Measurements from ENCODE around the gene AGER.
"Not testable (repeated sequence)": the region's sequence is repeated elsewhere in the genome, so short reads cannot be mapped to it uniquely, and the experiment has no call there.

The AGER gene

DNA sequence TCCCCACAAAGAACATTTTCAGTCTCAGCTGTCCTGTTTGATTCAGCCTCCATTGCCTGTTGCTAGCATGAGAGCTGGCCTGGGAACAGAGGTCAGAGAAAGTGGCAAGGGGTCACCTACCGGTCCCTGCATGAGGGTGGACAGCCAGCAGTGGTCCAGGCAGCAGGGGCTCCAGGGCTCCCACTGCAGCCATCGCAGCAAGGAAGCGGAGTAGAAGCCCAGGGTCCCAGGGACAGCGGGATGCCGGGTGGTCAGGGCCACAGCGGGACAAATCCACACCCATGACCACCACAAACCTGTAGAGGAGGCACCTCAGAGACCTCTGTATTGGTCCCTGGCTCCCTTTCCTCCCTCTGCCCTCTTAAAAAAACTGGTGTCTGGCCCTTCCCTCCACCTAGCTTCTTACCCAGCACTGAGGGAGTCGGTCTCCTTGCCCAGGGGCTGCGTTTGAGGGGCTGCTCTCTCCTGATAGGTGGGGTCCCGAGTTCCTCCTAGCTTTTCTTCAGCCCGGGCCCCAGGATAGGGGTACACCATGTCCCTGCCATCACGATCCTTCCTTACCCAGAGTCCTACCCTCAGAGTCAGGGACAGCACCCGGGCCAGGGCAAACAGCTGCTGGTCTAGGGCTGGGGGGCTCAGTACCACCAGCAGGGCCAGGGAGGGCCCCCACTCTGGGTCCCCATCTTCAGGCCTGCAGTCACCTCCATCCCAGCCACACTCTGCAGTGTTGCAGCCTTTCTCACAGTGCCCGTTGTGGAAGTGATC is 16.8 kb upstream of the AGER start:
- DNase-seq = no peak

DNA sequence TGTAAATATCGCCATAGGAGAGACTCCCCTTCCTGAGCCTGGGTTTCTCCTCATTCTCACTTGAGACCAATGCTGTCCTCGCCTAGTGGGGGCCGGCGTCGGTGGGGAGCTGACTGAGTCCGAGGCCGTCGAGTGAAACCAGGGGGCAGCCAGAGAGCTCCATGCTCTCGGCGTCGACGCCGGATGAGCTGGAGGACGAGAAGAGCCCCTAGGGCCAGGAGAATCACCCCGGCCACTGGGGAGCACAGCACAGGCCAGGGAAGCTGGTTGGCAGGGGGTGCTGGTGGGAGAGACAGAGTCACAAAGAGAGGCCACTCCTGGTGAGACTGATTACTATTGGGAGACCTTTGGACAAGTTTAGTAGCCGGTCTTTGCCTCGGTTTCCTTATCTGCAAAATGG is 14.8 kb upstream of the AGER start:
- no peak for DNase-seq

GRCh38 chr6:32198345-32198696 is 14.3 kb upstream of the AGER start:
- DNase-seq = no peak

DNA sequence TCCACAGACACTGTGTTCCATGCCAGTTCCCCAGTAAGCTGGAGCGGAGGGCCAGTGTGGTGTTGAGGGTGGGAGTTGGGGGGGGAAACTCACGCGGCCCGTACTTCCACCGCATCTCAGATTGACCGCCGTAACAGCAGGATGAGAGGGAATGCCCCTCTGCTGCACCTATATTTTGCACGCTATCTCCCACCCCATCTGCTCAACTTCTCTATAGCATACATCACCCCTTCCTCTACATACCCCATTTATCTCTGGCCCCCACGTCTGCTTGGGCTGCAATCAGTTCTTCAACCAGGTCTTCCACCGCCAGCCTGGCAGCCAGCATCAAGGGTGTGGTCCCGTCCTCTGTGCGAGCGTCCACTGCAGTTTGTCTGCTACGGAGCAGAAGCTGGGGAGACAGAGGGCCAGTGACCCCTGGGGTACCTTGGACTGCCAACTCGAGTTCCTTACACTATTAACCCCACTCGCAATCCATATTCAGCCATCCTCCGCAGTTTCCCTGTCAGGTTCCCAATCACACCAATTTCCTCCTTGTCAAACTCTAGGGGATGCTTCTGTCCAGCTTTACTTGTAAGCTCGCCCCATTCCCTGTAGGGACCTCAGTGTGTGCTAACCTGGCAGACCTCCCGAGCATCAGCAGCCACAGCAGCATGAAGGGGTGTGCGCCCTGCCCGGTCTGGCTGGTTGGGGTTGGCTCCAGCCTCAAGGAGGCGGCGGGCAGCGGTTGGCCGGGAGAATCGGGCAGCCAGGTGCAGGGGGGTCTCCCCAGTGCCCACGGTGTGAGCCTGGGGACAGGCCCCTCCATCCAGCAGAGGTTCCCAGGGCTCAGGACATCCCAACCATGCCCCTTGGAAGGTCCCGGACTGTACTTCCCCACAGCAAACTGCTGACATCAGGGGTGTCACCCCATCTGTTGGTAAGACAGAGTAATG is 12.9 kb upstream of the AGER start:
- peak in 28 of 56 donors; percentile 21 to 71 (median 50) for DNase-seq

DNA sequence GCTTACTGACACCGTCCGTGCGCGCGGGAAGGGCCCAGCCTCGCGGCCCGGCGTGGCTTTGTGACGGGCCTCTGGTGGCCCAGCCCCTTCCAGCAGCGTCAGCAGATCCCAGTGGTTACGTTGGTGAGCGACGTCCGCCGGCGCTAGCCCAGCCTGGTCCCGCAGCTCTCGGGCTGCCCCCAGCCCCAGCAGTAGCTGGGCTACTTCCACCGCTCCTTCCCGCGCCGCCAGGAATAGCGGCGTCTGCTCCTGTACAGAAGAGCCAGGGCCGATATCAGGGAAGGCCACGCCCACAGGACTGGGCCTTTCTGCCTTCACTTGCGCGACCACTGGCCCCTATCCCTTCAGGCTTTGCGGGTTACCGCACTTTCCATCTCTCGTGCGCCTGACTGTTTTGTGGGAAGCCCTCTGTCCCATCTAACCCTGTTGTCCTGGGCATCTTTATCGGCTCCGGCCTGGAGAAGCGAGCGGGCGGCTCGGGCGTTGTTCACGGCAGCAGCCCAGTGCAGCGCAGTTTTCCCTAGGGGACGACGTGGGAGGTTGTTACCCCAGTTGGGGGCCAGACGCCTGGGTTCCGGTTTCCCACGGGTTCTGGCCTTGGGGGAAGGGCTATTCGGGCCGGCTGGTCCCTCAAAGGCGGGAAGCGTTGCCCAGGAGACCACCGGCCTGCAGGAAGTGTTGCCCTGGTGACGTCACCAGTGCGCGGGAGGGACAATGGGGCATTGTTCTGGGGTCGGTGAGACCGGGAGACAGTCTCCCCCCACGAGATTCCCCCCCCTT is 12.0 kb upstream of the AGER start:
- DNase-seq = peak in 55 of 56 donors; percentile 53 to 98 (median 90)

- DNase-seq = peak; percentile 91 to 100 (median 100)
Observed at GRCh38 chr6:32195652-32195901, 11.5 kb upstream of the AGER start.

- peak in 26 of 56 donors; percentile 14 to 71 (median 44) for DNase-seq
Observed at GRCh38 chr6:32194825-32195651, 11.0 kb upstream of the AGER start.

- no peak for DNase-seq
Observed at GRCh38 chr6:32194388-32194787, 10.3 kb upstream of the AGER start.

DNA sequence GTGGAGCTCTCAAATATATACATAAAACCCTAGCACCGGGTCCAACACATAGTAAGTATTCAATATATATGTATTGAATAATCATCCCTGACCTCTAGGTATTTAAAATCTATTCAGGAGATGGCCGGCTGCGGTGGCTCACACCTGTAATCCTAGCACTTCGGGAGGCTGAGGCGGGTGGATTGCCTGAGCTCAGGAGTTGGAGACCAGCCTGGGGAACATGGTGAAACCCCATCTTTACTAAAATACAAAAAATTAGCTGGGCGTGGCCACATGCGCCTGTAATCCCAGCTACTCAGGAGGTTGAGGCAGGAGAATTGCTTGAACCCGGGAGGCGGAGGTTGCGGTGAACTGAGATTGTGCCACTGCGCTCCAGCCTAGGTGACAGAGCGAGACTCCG is 9.0 kb upstream of the AGER start:
- DNase-seq = not testable (repeated sequence)

GRCh38 chr6:32192608-32193039 is 8.6 kb upstream of the AGER start, which contains the start of gene GPSM3:
Gene GPSM3, minus strand, starts transcription at chr6:32192643. Its CDS starts 130 bp downstream, at chr6:32192513.
- peak in 2 of 56 donors; percentile 10 to 43 for DNase-seq

DNA sequence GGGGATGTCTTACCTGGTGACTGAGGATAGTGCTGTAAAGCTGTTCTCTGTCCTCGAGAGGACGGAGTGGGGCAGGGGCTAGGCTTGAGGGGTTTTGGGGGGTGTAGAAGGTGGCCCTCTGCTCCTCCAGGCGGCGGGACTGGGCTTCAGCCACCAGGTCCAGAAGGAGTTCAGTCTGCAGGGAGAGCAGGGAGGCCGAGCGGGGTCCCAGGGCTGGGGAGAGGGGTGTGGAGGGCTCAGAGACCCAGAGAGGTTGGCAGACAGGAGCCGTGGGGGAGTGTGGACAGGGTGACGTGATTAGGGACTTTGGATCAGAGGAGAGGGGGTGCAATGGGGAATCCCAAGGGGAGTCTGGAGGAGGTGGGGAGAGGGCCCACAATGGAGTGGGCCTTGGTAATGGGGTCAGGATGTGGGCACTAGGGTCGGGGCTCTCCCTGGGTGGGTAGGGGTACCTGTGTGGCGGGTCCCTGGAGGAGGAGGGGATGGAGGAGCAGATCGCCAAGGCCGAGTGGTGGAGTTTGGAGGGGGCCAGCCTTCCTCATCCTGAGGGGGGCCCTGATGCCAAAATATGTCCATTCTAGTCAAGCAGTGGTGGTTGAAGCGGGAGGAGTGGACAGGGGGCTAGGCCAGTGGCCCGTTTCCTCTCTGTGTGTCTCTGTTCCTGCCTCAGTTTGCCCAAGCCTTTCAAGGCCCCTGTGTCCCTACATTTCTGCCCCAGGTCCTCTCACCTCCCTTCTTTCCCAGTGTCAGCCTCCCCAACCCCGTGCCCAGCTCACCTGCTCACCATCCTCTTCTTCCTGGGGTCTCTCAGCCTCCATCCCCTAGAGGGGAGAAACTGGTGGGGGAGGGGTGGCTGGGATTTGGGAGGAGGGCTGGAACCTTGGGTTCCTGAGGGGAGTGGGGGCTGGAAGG is 7.9 kb upstream of the AGER start:
- no peak for DNase-seq

DNA sequence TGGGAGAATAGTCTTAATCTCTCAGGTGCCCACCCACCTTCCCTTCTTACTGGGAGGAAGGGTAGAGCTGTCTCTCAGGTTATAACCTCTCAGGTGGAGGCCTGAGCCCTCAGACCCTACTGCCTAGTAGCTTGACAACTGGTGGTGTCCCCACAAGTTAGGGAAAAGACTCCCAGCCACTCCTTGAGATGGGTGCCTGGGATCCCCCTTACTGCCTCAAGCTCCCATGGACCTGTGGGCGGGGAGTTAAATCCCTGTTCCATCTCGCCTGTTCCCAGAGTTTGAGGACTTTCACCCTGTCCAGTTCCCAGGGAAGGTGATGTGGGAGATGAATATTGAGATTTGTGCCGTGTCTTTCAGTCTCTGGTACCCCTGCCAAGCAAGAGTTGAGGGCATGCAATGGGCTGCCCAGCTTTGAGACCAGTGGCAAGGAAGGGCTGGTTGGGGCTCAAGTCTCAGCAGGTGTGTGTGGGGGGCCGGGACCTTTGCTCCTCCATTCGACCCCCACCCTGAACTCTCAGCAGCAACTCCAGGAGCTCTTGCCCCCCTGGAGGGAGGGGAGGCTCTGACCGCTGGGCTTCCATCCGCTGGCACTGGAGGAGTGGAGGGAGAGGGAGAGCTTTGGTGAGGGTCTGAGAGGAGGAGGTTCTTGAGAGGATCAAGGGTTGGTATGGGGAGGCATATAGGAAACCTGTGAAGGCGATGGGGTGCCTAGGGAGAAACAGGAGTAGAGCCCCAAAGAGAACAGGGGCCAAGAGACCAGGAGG is 7.0 kb upstream of the AGER start:
- DNase-seq = no peak

- DNase-seq = peak in 55 of 56 donors; percentile 30 to 95 (median 86)
Observed at GRCh38 chr6:32190054-32190851, 6.2 kb upstream of the AGER start, which contains the start of gene PBX2. Gene PBX2, minus strand, starts transcription at chr6:32190202. Its CDS starts 287 bp downstream, at chr6:32189915.

- peak in 5 of 56 donors; percentile 39 to 76 (median 57) for DNase-seq
Observed at GRCh38 chr6:32189742-32190053, 5.6 kb upstream of the AGER start.

- DNase-seq = peak in 3 of 56 donors; percentile 43 to 55 (median 49)
Observed at GRCh38 chr6:32189069-32189741, 5.2 kb upstream of the AGER start.

- DNase-seq = no peak
Observed at GRCh38 chr6:32188381-32189068, 4.5 kb upstream of the AGER start.
